Spleen (tissue), 11 donors: ENCODE data around the gene AMPH. TPM values are rescaled to one million over a fixed set of nuclear protein-coding genes. Genes with fewer than 3 reads are reported as not detected.
A peak's percentile ranks its signal among the peaks of the same experiment; 100 is the strongest.
"Not testable (repeated sequence)": the region's sequence is repeated elsewhere in the genome, so short reads cannot be mapped to it uniquely, and the experiment has no call there.

Source experiments
- DNase-seq: peaks from one replicate; pipeline ENCODE4 v3.0.0-alpha.2; 2020
- H3K27ac ChIP-seq, 8 donors: fragments of 200-600 bp; sonication (generic) in 7 of 8; 1 replicate in 4 of 8; 2 replicates in 4 of 8; pipeline versions ENCODE4 v1.5.0 to v1.8.0; 2016 to 2021; ENCODE audit warnings: inconsistent platforms in 4 of 8, mild to moderate bottlenecking in 4 of 8, moderate library complexity in 1 of 8
- H3K27me3 ChIP-seq, 7 donors: fragments of 200-600 bp; sonication (generic) in 6 of 7; replicated peaks in 1 of 7; 1 replicate in 4 of 7; 2 replicates in 3 of 7; pipeline versions ENCODE4 v1.5.0 to v1.8.0; 2016 to 2021; ENCODE audit warnings: inconsistent platforms in 3 of 7, mild to moderate bottlenecking in 1 of 7
- H3K36me3 ChIP-seq, 6 donors: fragments of 200-600 bp; sonication (generic) in 5 of 6; 1 replicate in 4 of 6; 2 replicates in 2 of 6; pipeline versions ENCODE4 v1.5.0 to v1.8.0; 2016 to 2021; ENCODE audit warnings: inconsistent platforms in 2 of 6
- H3K4me1 ChIP-seq, 6 donors: fragments of 200-600 bp; sonication (generic) in 5 of 6; 1 replicate in 3 of 6; 2 replicates in 3 of 6; pipeline versions ENCODE4 v1.5.0 to v1.8.0; 2016 to 2021; ENCODE audit warnings: inconsistent platforms in 3 of 6
- H3K4me3 ChIP-seq, 8 donors: fragments of 200-600 bp; sonication (generic) in 7 of 8; 1 replicate in 4 of 8; 2 replicates in 4 of 8; pipeline versions ENCODE4 v1.5.0 to v1.8.0; 2016 to 2021; ENCODE audit warnings: inconsistent platforms in 4 of 8, mild to moderate bottlenecking in 4 of 8, moderate library complexity in 2 of 8
- H3K9me3 ChIP-seq, 8 donors: fragments of 200-600 bp; sonication (generic) in 7 of 8; 1 replicate in 4 of 8; 2 replicates in 4 of 8; pipeline versions ENCODE4 v1.5.0 to v1.8.0; 2016 to 2021; ENCODE audit warnings: inconsistent platforms in 4 of 8
- POLR2A ChIP-seq, 3 donors: fragments of 450-650 bp; IDR thresholded peaks; one replicate each; pipeline ENCODE4 v1.5.1; 2017; ENCODE audit warnings: antibody characterized with exemption in 3 of 3, mild to moderate bottlenecking in 1 of 3
- POLR2AphosphoS5 ChIP-seq, 3 donors: sonication (generic); formaldehyde crosslinking; IDR thresholded peaks; one replicate each; pipeline ENCODE4 v1.5.1; 2017; ENCODE audit warnings: antibody characterized with exemption in 3 of 3
- WGBS, 5 donors: extraction: QIAGEN DNeasy Blood & Tissue Kit in 3 of 5; methylation state at CpG; one replicate each; pipeline versions ENCODE4 v1.1.5 to v1.1.7; 2013 to 2018; 5-methylcytosine and 5-hydroxymethylcytosine counted together
- intact Hi-C: fragments of 100-400 bp; cut with DNase I; formaldehyde crosslinking; loops from one replicate; pipeline ENCODE4 v1.15.0; 2023; ENCODE audit warnings: low total_unique reads
- polyA plus RNA-seq, 3 donors: library from polyadenylated mRNA; stranded (reverse); fragments of 200-250 nt; gene quantifications; one replicate each; pipeline ENCODE4 v1.2.1, GENCODE V29; 2013
- total RNA-seq, 7 donors: library from RNA; depleted of rRNA in 3 of 7; stranded (reverse); fragments of >200 nt in 3 of 7; fragmentation: NEBNext Ultra II Directional in 4 of 7; extraction: Animal tissue kit (Norgen Biotek cat#: 25700) in 4 of 7; gene quantifications; one replicate each; pipeline versions ENCODE4 v1.1.0 to v1.2.1, GENCODE V29; 2016 to 2021
- TF ChIP-seq, protein P1 (sequence below), 11 experiments: fragments of 200-600 bp in 7 of 11; fragments of 450-650 bp in 4 of 11; sonication (generic) in 4 of 11; IDR thresholded peaks in 8 of 11; conservative IDR thresholded peaks in 3 of 11; 1 replicate in 7 of 11; 2 replicates in 4 of 11; pipeline versions ENCODE4 v1.4.0 to v1.8.0; 2016 to 2021; ENCODE audit warnings: antibody characterized with exemption in 11 of 11, inconsistent platforms in 4 of 11, mild to moderate bottlenecking in 1 of 11
- donor health status: healthy with polysubstance abuse.
- donor health status: DM: no; HTN: no; CAD: no; lungs with moderate emphysema.
- donor health status: DM: no; HTN: no; CAD: no.
- donor health status: Bipolar disorder and iron deficiency.
- donor health status: healthy.
- donor health status: DM: no; HTN: no; CAD: no.
- donor health status: DM: yes; HTN: yes; CAD: no.

The AMPH gene
- total and polyA plus RNA-seq, 10 donors, result 0.09 to 10.3 (median 1.1) TPM

DNA sequence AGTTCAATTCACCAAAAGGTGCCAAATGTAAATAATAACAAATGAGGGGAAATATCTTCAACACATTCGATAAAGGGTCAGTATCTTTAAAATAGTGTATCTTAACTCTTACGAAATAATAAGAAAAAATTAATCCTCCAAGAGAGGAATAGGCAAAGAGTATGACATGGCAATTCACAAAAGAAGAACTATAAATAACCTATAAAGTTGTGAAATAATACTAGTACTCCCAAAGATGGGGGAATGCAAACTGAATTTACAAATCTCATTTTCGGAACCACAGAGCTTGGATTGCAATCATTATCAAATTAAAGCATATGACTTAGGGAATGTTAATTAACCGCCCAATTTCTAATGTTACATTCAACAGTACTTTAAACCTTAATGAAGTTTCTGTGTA lies 279.6 kb downstream of the AMPH start:
- no peaks in the 10 kb centered on the region for H3K36me3 ChIP-seq
- no peaks in the 10 kb centered on the region for H3K27me3 ChIP-seq
- peak overlapping the region in 2 of 8 donors; percentile 15 to 67 for H3K4me3 ChIP-seq
- H3K9me3 ChIP-seq, result no peaks in the 10 kb centered on the region
- no peak for DNase-seq
- peaks cover 0 to 79% (median 9%) of the 10 kb centered on the region in 6 donors for H3K4me1 ChIP-seq
- intact Hi-C loops, result no loop called here
- H3K27ac ChIP-seq, result peak overlapping the region in 3 of 8 donors; percentile 22 to 90 (median 82)
- TF ChIP-seq, protein P1, sequence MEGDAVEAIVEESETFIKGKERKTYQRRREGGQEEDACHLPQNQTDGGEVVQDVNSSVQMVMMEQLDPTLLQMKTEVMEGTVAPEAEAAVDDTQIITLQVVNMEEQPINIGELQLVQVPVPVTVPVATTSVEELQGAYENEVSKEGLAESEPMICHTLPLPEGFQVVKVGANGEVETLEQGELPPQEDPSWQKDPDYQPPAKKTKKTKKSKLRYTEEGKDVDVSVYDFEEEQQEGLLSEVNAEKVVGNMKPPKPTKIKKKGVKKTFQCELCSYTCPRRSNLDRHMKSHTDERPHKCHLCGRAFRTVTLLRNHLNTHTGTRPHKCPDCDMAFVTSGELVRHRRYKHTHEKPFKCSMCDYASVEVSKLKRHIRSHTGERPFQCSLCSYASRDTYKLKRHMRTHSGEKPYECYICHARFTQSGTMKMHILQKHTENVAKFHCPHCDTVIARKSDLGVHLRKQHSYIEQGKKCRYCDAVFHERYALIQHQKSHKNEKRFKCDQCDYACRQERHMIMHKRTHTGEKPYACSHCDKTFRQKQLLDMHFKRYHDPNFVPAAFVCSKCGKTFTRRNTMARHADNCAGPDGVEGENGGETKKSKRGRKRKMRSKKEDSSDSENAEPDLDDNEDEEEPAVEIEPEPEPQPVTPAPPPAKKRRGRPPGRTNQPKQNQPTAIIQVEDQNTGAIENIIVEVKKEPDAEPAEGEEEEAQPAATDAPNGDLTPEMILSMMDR (IDR thresholded peaks at IDR 0.05 in 8 of 11, conservative IDR thresholded peaks at IDR 0.05 in 3 of 11), result no peak
- TF ChIP-seq POLR2A (IDR thresholded peaks at IDR 0.05) (no peak), POLR2AphosphoS5 (IDR thresholded peaks at IDR 0.05) (no peak)
- WGBS, 5 donors, result 59 to 80% (median 65%) methylated on average over 4 of the region's 4 CpGs

DNA sequence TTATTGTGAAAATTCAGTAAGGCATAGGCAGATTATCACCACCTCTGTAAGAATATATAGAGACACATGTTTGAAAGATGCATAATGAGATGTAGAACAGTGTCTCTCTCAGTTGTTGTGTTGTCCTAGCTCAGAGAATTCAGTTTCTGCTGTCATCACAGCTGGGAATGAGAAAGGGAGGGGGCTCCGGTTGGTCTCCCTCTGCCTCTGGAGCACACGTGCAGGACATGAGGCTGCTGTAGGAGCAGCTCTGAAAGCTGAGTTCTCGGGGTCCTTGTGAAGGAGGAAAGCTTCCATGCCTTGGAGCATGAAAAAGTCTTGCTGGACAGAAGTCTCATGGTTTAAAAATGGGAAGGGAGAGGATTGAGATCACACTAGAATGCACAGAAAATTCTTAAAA lies 280.4 kb downstream of the AMPH start:
- H3K36me3 ChIP-seq, H3K27me3 ChIP-seq, intact Hi-C loops, H3K9me3 ChIP-seq, DNase-seq: not testable (repeated sequence)
- 25 to 54% (median 48%) methylated on average over 3 of the region's 3 CpGs for WGBS, 5 donors
- H3K4me3 ChIP-seq, result peak overlapping the region in 4 of 8 donors; percentile 15 to 67 (median 34)
- peaks cover 0 to 79% (median 11%) of the 10 kb centered on the region in 6 donors for H3K4me1 ChIP-seq
- H3K27ac ChIP-seq, result peak overlapping the region in 5 of 8 donors; percentile 36 to 90 (median 82)

DNA sequence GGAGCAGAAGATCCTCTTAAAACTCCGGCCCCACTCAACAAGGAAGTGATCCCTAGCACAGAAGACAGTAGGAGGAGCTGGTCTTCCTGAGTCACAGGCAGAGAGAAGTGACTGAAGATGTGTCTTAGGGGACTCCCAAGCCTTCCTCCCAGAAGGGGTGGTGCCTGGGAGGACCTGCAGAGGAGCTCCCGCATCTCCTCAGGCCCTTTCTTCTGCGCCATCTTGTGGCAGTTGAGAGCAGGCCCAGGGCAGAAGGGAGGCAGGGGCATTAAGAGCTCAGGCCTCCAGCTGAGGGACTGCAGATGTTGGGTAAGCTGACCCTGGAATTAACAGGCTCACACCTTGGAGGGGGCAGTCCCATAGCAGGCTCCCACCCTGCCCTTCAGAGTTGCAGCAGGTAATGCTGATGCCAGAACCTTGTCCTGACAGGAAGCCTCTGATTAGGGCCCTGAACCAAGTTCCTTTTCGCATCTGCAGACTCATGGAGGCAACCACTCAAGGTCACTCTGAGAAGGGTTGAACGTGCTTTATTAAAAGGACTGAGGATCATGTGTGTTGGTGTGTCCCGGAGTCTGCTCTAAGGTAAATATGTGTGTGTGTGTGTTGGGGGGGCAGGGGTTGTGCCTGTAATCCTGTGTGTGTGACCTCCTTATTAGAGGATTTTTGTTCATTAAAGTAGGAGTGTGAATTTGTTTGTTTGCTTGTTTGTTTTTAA lies 281.1 kb downstream of the AMPH start:
- peak in 2 of 3 donors; percentile 62 to 71 for TF ChIP-seq POLR2AphosphoS5 (IDR thresholded peaks at IDR 0.05)
- TF ChIP-seq, protein P1 (IDR thresholded peaks at IDR 0.05 in 8 of 11, conservative IDR thresholded peaks at IDR 0.05 in 3 of 11), result peak in 8 of 11 experiments; percentile 21 to 60 (median 38)
- H3K4me1 ChIP-seq, result peaks cover 0 to 79% (median 18%) of the 10 kb centered on the region in 6 donors
- H3K4me3 ChIP-seq, result peak overlapping the region in 4 of 8 donors; percentile 15 to 67 (median 34)
- peak overlapping the region in 7 of 8 donors; percentile 44 to 90 (median 75) for H3K27ac ChIP-seq
- H3K9me3 ChIP-seq, intact Hi-C loops, DNase-seq, H3K36me3 ChIP-seq, H3K27me3 ChIP-seq: not testable (repeated sequence)
- 19 to 35% (median 22%) methylated on average over 5 to 6 of the region's 6 CpGs for WGBS, 5 donors

DNA sequence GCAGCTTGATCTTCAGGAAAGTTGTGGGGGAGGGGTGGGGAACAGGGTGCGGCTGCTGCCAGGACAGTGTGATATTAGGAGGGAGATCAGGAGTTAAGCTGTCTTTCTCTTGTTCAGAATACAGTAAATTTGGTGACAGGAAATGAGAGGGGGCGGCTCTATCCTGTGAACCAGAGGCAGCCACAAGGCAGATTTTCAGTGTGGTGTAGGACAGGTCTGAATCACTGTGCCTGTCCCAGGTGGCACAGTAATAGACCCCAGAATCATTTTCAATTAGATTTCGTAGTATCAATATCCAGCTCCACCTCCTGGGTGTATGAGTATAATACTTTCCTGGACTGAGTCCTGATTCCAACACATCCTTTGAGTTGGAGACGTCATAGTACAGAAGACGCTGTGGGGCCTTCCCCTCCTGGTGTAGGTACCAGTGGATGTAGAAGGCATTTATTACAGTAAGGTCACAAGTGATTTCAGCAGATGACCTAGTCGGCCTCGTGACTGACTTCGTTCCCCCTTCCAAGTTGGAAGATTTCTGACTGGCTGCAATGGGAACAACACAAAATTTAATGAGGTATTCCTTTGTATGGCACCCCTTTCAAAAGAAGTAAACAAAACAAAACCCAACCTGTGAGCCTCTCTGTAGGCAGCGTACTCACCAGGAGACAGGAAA lies 281.9 kb downstream of the AMPH start:
- Histone ChIP-seq H3K27ac (peak overlapping the region in 7 of 8 donors; percentile 44 to 90 (median 75)), H3K4me3 (peak overlapping the region in 4 of 8 donors; percentile 15 to 67 (median 34)), H3K4me1 (peaks cover 0 to 82% (median 21%) of the 10 kb centered on the region in 6 donors)
- DNase-seq, H3K9me3 ChIP-seq, H3K27me3 ChIP-seq, H3K36me3 ChIP-seq, intact Hi-C loops: not testable (repeated sequence)
- WGBS, 5 donors, result 20 to 50% (median 34%) methylated on average over 4 to 9 of the region's 9 CpGs
